BE2C (cell line): ENCODE data around the gene GMPPA. TPM values are rescaled to one million over a fixed set of nuclear protein-coding genes. Genes with fewer than 3 reads are reported as not detected.
A peak's percentile ranks its signal among the peaks of the same experiment; 100 is the strongest.

Source experiments
- DNase-seq: peaks from one replicate; pipeline ENCODE4 v3.0.0-alpha.2; 2020
- H3K27me3 ChIP-seq: fragments of 250-450 bp; sonication (Bioruptor Pico); 2 replicates; pipeline ENCODE4 v1.5.1; 2020; ENCODE audit warnings: mild to moderate bottlenecking
- H3K36me3 ChIP-seq: fragments of 250-450 bp; sonication (Bioruptor Pico); 2 replicates; pipeline ENCODE4 v1.5.1; 2020; ENCODE audit warnings: mild to moderate bottlenecking
- H3K4me1 ChIP-seq: fragments of 250-450 bp; sonication (Bioruptor Pico); 2 replicates; pipeline ENCODE4 v1.5.1; 2020
- H3K4me3 ChIP-seq: 2 replicates; pipeline ENCODE4 v1.5.1; 2011; ENCODE audit warnings: low read depth, low read length
- H3K9me3 ChIP-seq: fragments of 250-450 bp; sonication (Bioruptor Pico); 2 replicates; pipeline ENCODE4 v1.5.1; 2020
- CTCF ChIP-seq: IDR thresholded peaks from 2 replicates; pipeline ENCODE4 v1.5.1; 2012; ENCODE audit warnings: mild to moderate bottlenecking, low read depth, low read length
- polyA plus RNA-seq: library from polyadenylated mRNA; unstranded; fragments of >200 nt; gene quantifications from one replicate; pipeline ENCODE4 v1.2.1, GENCODE V29; 2012; ENCODE audit warnings: low read depth, missing spikeins; ENCODE audit not compliant: insufficient read length, insufficient read depth

GMPPA gene
- polyA plus RNA-seq: 93.8 TPM

GRCh38 chr2:219498280-219499057 lies at the start of gene GMPPA:
Gene GMPPA (plus strand): TSS chr2:219498891. CDS start chr2:219499976, 1,085 bp downstream.
- Histone ChIP-seq H3K4me3 (peak within 1 kb of the TSS; percentile 72), H3K27me3 (no peaks in the 10 kb centered on the region), H3K9me3 (no peaks in the 10 kb centered on the region; the same call in 1 of the 2 replicates), H3K36me3 (no peaks in the 10 kb centered on the region), H3K4me1 (peaks cover 46% of the 10 kb centered on the region)
- no peak for TF ChIP-seq CTCF
- DNase-seq: peak; percentile 96

GRCh38 chr2:219449609-219450008 lies 49.1 kb upstream of the GMPPA start:
- TF ChIP-seq CTCF: no peak
- Histone ChIP-seq H3K4me3 (no peak overlapping the region), H3K9me3 (no peaks in the 10 kb centered on the region), H3K36me3 (peaks cover 47% of the 10 kb centered on the region), H3K27me3 (no peaks in the 10 kb centered on the region), H3K4me1 (peaks cover 43% of the 10 kb centered on the region)
- no peak for DNase-seq

GRCh38 chr2:219451661-219452360 lies 46.9 kb upstream of the GMPPA start:
- Histone ChIP-seq H3K27me3 (no peaks in the 10 kb centered on the region), H3K9me3 (no peaks in the 10 kb centered on the region), H3K36me3 (peaks cover 44% of the 10 kb centered on the region), H3K4me1 (peaks cover 36% of the 10 kb centered on the region), H3K4me3 (no peak overlapping the region)
- DNase-seq: peak; percentile 83
- no peak for TF ChIP-seq CTCF

- peak overlapping the region; percentile 11 for H3K4me3 ChIP-seq
- DNase-seq: peak; percentile 93
Measured at GRCh38 chr2:219452361-219453317, 46.1 kb upstream of the GMPPA start.

More at GRCh38 chr2:219452361-219453317, 46.1 kb upstream of the GMPPA start:
- Histone ChIP-seq H3K36me3 (peaks cover 43% of the 10 kb centered on the region), H3K27me3 (no peaks in the 10 kb centered on the region), H3K4me1 (peaks cover 32% of the 10 kb centered on the region), H3K9me3 (no peaks in the 10 kb centered on the region)
- no peak for TF ChIP-seq CTCF
